SK-N-SH (cell line): ENCODE results near the gene ANAPC2. TPM values are rescaled to one million over a fixed set of nuclear protein-coding genes. Genes with fewer than 3 reads are reported as not detected.

Experiments used
- CTCF ChIA-PET: fragments of 300-600, 350-600 bp; formaldehyde crosslinking; extraction: SDS; loops from one replicate; lab custom pipeline; 2021; lab: Yijun Ruan, JAX
- POLR2A ChIA-PET: fragments of 350-600 bp; sonication (Branson Sonifier 250); formaldehyde crosslinking; extraction: SDS; loops from one replicate; lab custom pipeline; 2020; ENCODE audit warnings: antibody characterized with exemption, inconsistent platforms; lab: Yijun Ruan, JAX
- DNase-seq: peaks from one replicate; pipeline ENCODE4 v3.0.0; 2012
- H2AFZ ChIP-seq: fragments of 200-600 bp; sonication (generic); 2 replicates; pipeline ENCODE4 v1.8.1; 2016; ENCODE audit warnings: antibody characterized with exemption, mild to moderate bottlenecking, low read depth
- H3F3A ChIP-seq: fragments of 200-600 bp; sonication (generic); replicated peaks from 2 replicates; pipeline ENCODE3; 2016; ENCODE audit warnings: antibody characterized with exemption, mild to moderate bottlenecking; ENCODE audit not compliant: insufficient read depth
- H3K27ac ChIP-seq, 2 experiments: fragments of 200-500 bp in 1 of 2; fragments of 200-600 bp in 1 of 2; sonication (Bioruptor generic) in 1 of 2; sonication (generic), shearing (Covaris generic) in 1 of 2; 2 replicates each; pipeline versions ENCODE4 v1.5.1 to v1.6.1; 2014 to 2016; ENCODE audit warnings: low read depth in 2 of 2, inconsistent platforms in 1 of 2, low read length in 1 of 2, mild to moderate bottlenecking in 1 of 2, mixed read lengths in 1 of 2
- H3K27me3 ChIP-seq: fragments of 200-600 bp; sonication (generic), shearing (Covaris generic); 2 replicates; pipeline ENCODE4 v1.6.1; 2016; ENCODE audit warnings: mixed run types; ENCODE audit not compliant: insufficient read depth
- H3K36me3 ChIP-seq, 2 experiments: fragments of 200-500 bp in 1 of 2; fragments of 200-600 bp in 1 of 2; sonication (Bioruptor generic) in 1 of 2; sonication (generic) in 1 of 2; replicated peaks in 1 of 2; 2 replicates each; pipeline versions ENCODE3 to v1.5.1; 2014 to 2016; ENCODE audit warnings: low read length in 1 of 2, mild to moderate bottlenecking in 1 of 2; ENCODE audit not compliant: insufficient read depth in 2 of 2, control insufficient read depth in 1 of 2
- H3K4me1 ChIP-seq, 2 experiments: fragments of 200-500 bp in 1 of 2; fragments of 200-600 bp in 1 of 2; sonication (Bioruptor generic) in 1 of 2; sonication (generic), shearing (Covaris generic) in 1 of 2; 2 replicates each; pipeline versions ENCODE4 v1.5.1 to v1.6.1; 2014 to 2016; ENCODE audit warnings: low read depth in 1 of 2, low read length in 1 of 2, mixed run types in 1 of 2; ENCODE audit not compliant: insufficient read depth in 2 of 2, control insufficient read depth in 1 of 2
- H3K4me2 ChIP-seq: fragments of 200-600 bp; sonication (generic), shearing (Covaris generic); 2 replicates; pipeline ENCODE4 v1.6.1; 2017; ENCODE audit warnings: mixed run types
- H3K4me3 ChIP-seq, 2 experiments: fragments of 200-500 bp in 1 of 2; fragments of 200-600 bp in 1 of 2; sonication (Bioruptor generic) in 1 of 2; sonication (generic), shearing (Covaris generic) in 1 of 2; 2 replicates each; pipeline versions ENCODE4 v1.5.1 to v1.8.1; 2014 to 2016; ENCODE audit warnings: low read depth in 2 of 2, inconsistent platforms in 1 of 2, low read length in 1 of 2, mild to moderate bottlenecking in 1 of 2, mixed read lengths in 1 of 2, moderate library complexity in 1 of 2
- H3K79me2 ChIP-seq: fragments of 200-600 bp; sonication (generic); 2 replicates; pipeline ENCODE4 v1.8.1; 2017; ENCODE audit warnings: mild to moderate bottlenecking; ENCODE audit not compliant: insufficient read depth
- H3K9ac ChIP-seq: fragments of 200-600 bp; sonication (generic); 2 replicates; pipeline ENCODE4 v1.6.1; 2017; ENCODE audit warnings: mixed run types
- H3K9me2 ChIP-seq: fragments of 200-600 bp; sonication (generic); 2 replicates; pipeline ENCODE4 v1.6.1; 2017; ENCODE audit warnings: mixed run types
- H3K9me3 ChIP-seq: fragments of 200-600 bp; sonication (generic); 2 replicates; pipeline ENCODE4 v1.6.1; 2017; ENCODE audit warnings: mixed run types, mild to moderate bottlenecking, moderate library complexity
- H4K20me1 ChIP-seq: fragments of 200-600 bp; sonication (generic); 2 replicates; pipeline ENCODE4 v1.6.1; 2017; ENCODE audit warnings: mild to moderate bottlenecking, mixed run types; ENCODE audit not compliant: insufficient read depth
- JUND ChIP-seq: IDR thresholded peaks from 2 replicates; pipeline ENCODE4 v1.4.0; 2012
- NRF1 ChIP-seq: IDR thresholded peaks from 2 replicates; pipeline ENCODE4 v1.6.1; 2012; ENCODE audit warnings: low read depth, mild to moderate bottlenecking, low read length
- TAF1 ChIP-seq: IDR thresholded peaks from 2 replicates; pipeline ENCODE4 v1.6.1; 2012; ENCODE audit warnings: low read depth, mild to moderate bottlenecking, low read length, moderate library complexity, borderline replicate concordance
- TEAD4 ChIP-seq: IDR thresholded peaks from 2 replicates; pipeline ENCODE4 v1.4.0; 2012; ENCODE audit warnings: mild to moderate bottlenecking, borderline replicate concordance; ENCODE audit not compliant: insufficient read depth
- WGBS: methylation state at CpG from one replicate; pipeline ENCODE4 v1.1.6; 2017; ENCODE audit warnings: low lambda C conversion rate; 5-methylcytosine and 5-hydroxymethylcytosine counted together
- polyA plus RNA-seq, 3 experiments: library from polyadenylated mRNA; depleted of rRNA; stranded (reverse); fragments of >200 nt; gene quantifications; 2 replicates each; pipeline ENCODE4 v1.2.3, GENCODE V29; 2012
- TF ChIP-seq, protein P1 (sequence below): IDR thresholded peaks from 2 replicates; pipeline ENCODE4; 2012
- TF ChIP-seq, protein P2 (sequence below): IDR thresholded peaks from 2 replicates; pipeline ENCODE4 v1.4.0; 2012; ENCODE audit warnings: low read depth, borderline replicate concordance
- TF ChIP-seq, protein P3 (sequence below): IDR thresholded peaks from 2 replicates; pipeline ENCODE4 v1.6.1; 2012; ENCODE audit warnings: mild to moderate bottlenecking, low read depth, low read length, moderate library complexity

The ANAPC2 gene
- polyA plus RNA-seq, 1 of the 3 experiments (the other 2 are of a cell fraction), result 35.1 TPM

DNA sequence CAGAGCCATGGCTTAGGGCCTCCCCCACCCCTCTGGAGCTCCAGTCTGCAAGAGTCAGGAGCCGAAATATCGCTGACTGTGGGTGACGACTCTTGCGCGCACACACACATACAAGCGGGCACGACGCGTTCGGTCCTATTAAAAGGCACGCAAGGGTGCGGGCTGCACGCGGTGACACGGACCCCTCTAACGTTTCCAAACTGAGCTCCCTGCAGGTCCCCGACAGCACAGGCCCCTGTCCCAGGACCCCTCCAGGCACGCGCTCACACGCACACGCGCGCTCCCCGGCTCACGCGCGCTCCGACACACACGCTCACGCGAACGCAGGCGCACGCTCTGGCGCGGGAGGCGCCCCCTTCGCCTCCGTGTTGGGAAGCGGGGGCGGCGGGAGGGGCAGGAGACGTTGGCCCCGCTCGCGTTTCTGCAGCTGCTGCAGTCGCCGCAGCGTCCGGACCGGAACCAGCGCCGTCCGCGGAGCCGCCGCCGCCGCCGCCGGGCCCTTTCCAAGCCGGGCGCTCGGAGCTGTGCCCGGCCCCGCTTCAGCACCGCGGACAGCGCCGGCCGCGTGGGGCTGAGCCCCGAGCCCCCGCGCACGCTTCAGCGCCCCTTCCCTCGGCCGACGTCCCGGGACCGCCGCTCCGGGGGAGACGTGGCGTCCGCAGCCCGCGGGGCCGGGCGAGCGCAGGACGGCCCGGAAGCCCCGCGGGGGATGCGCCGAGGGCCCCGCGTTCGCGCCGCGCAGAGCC, 49.5 kb downstream of the ANAPC2 start, which contains the start of gene GRIN1:
Gene GRIN1 (plus strand): TSS at position 433 of the 746 bp plus-strand sequence. CDS start 333 bp downstream, outside the sequence.
- no peaks in the 10 kb centered on the region for H3K79me2 ChIP-seq
- CTCF ChIA-PET, result interaction anchor here (0.6 to 3.1 kb wide), 9 partner anchors 10 to 130 kb away, joined by 3 to 14 read pairs (median 4); partner anchors contain the start of genes ANAPC2, RNF224, SSNA1 and TMEM210
- no peaks in the 10 kb centered on the region for H3F3A ChIP-seq

More for the DNA sequence above, 49.5 kb downstream of the ANAPC2 start, which contains the start of gene GRIN1:
- H3K27me3 ChIP-seq, result peaks cover 14% of the 10 kb centered on the region
- peak within 1 kb of the TSS in 1 of 2 experiments; percentile 51; a peak in 1 of 4 replicates for H3K27ac ChIP-seq
- peak within 1 kb of the TSS; percentile 73 for H3K4me2 ChIP-seq
- peak; percentile 70 for DNase-seq
- no peaks in the 10 kb centered on the region for H3K36me3 ChIP-seq
- no peak within 1 kb of the TSS for H3K9ac ChIP-seq
- no peaks in the 10 kb centered on the region for H3K9me2 ChIP-seq
- no peak within 1 kb of the TSS for H2AFZ ChIP-seq
- POLR2A ChIA-PET, result interaction anchor here (0.8 to 3.0 kb wide), 18 partner anchors 9 to 102 kb away, joined by 3 to 32 read pairs (median 4); partner anchors contain the start of genes LRRC26, RNF224, TMEM210 and TPRN
- H3K4me3 ChIP-seq, result peak within 1 kb of the TSS in 1 of 2 experiments; percentile 35; a peak in 2 of 4 replicates
- no peaks in the 10 kb centered on the region for H4K20me1 ChIP-seq
- peaks cover 0 to 8% of the 10 kb centered on the region in 2 experiments; a peak in 1 of 4 replicates for H3K4me1 ChIP-seq
- no peak for TF ChIP-seq JUND
- TF ChIP-seq, protein P1, sequence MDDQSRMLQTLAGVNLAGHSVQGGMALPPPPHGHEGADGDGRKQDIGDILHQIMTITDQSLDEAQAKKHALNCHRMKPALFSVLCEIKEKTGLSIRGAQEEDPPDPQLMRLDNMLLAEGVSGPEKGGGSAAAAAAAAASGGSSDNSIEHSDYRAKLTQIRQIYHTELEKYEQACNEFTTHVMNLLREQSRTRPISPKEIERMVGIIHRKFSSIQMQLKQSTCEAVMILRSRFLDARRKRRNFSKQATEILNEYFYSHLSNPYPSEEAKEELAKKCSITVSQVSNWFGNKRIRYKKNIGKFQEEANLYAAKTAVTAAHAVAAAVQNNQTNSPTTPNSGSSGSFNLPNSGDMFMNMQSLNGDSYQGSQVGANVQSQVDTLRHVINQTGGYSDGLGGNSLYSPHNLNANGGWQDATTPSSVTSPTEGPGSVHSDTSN, result no peak
- TF ChIP-seq, protein P2, sequence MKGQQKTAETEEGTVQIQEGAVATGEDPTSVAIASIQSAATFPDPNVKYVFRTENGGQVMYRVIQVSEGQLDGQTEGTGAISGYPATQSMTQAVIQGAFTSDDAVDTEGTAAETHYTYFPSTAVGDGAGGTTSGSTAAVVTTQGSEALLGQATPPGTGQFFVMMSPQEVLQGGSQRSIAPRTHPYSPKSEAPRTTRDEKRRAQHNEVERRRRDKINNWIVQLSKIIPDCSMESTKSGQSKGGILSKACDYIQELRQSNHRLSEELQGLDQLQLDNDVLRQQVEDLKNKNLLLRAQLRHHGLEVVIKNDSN, result no peak
- TF ChIP-seq NRF1, result no peak
- no peak for TF ChIP-seq TAF1
- TF ChIP-seq, protein P3, sequence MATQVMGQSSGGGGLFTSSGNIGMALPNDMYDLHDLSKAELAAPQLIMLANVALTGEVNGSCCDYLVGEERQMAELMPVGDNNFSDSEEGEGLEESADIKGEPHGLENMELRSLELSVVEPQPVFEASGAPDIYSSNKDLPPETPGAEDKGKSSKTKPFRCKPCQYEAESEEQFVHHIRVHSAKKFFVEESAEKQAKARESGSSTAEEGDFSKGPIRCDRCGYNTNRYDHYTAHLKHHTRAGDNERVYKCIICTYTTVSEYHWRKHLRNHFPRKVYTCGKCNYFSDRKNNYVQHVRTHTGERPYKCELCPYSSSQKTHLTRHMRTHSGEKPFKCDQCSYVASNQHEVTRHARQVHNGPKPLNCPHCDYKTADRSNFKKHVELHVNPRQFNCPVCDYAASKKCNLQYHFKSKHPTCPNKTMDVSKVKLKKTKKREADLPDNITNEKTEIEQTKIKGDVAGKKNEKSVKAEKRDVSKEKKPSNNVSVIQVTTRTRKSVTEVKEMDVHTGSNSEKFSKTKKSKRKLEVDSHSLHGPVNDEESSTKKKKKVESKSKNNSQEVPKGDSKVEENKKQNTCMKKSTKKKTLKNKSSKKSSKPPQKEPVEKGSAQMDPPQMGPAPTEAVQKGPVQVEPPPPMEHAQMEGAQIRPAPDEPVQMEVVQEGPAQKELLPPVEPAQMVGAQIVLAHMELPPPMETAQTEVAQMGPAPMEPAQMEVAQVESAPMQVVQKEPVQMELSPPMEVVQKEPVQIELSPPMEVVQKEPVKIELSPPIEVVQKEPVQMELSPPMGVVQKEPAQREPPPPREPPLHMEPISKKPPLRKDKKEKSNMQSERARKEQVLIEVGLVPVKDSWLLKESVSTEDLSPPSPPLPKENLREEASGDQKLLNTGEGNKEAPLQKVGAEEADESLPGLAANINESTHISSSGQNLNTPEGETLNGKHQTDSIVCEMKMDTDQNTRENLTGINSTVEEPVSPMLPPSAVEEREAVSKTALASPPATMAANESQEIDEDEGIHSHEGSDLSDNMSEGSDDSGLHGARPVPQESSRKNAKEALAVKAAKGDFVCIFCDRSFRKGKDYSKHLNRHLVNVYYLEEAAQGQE, result peak; percentile 97
- no peak for TF ChIP-seq TEAD4
- no peaks in the 10 kb centered on the region for H3K9me3 ChIP-seq
- WGBS, result 16% methylated on average over 25 of the region's 104 CpGs
